ENCODE data around the gene SLC9A4.

- TF ChIP-seq CTCF (IDR thresholded peaks at IDR 0.05; ENCODE audit: extremely low read depth in 1 of 2, insufficient read depth in 1 of 2, low read depth in 1 of 2, low read length in 2 of 2) (no peak), MYC (IDR thresholded peaks at IDR 0.05; ENCODE audit: low read depth, low read length) (no peak)
Observed at GRCh38 chr2:102461188-102461587, 11.8 kb upstream of the SLC9A4 start.

All from endothelial cell of umbilical vein (primary cell).